ENCODE data around the gene CPED1.

CPED1 gene

DNA sequence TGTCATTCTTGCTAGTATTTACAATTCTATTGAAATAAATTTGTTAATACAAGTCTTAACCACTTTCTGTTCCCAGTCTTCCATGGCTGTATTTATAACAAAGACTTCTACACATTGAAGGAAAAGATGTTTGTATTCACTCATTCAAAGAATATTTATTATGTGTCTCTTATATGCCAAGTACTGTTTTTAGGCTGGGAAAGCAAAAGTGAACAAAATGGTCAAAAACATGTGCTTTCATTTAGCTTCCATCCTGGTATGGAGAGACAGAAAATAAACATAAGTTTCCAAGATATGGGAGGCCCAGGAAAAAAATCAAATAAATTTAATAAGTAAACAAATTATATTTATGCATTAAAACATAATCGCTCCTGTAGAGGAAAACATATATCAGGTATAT, 22.9 kb downstream of the CPED1 start:
- no peak for DNase-seq (ENCODE audit: extremely low read depth, low read depth)
- TF ChIP-seq, protein P1, sequence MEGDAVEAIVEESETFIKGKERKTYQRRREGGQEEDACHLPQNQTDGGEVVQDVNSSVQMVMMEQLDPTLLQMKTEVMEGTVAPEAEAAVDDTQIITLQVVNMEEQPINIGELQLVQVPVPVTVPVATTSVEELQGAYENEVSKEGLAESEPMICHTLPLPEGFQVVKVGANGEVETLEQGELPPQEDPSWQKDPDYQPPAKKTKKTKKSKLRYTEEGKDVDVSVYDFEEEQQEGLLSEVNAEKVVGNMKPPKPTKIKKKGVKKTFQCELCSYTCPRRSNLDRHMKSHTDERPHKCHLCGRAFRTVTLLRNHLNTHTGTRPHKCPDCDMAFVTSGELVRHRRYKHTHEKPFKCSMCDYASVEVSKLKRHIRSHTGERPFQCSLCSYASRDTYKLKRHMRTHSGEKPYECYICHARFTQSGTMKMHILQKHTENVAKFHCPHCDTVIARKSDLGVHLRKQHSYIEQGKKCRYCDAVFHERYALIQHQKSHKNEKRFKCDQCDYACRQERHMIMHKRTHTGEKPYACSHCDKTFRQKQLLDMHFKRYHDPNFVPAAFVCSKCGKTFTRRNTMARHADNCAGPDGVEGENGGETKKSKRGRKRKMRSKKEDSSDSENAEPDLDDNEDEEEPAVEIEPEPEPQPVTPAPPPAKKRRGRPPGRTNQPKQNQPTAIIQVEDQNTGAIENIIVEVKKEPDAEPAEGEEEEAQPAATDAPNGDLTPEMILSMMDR (IDR thresholded peaks at IDR 0.05; ENCODE audit: low read depth, low read length), result no peak

DNA sequence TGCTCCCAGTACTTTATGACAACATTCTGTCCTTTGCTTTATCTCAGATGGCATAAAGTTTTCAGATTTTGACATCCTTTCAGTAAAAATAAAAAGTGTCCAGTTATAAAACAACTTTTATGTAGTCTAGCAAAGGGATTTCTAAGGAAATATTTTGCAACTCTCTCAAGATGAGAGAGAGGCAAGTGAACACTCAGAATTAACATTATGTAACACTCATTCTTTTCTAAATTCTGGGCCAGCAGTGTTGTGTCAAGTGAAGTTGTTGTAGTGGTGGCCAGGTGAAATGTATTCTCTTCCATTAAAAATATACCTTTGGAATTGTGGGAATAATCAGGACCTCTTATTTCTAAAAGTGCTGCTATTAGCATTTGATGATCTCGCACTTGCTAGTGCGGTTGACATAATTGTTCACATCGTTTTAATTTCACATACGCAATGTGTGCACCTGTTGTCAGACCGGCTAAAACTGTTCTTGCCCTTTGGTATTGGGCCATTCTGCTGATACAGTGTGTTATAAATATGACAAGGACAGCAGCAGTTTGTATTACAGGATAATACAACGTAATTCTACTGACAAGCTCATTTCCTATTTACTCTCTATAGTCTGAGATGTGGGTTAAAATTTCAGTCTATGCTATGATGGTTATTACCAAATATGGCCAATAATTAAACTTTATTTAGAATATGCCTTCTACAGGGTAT, 23.8 kb downstream of the CPED1 start:
- TF ChIP-seq, protein P1 (IDR thresholded peaks at IDR 0.05; ENCODE audit: low read depth, low read length), result no peak
- no peak for DNase-seq (ENCODE audit: extremely low read depth, low read depth)

DNA sequence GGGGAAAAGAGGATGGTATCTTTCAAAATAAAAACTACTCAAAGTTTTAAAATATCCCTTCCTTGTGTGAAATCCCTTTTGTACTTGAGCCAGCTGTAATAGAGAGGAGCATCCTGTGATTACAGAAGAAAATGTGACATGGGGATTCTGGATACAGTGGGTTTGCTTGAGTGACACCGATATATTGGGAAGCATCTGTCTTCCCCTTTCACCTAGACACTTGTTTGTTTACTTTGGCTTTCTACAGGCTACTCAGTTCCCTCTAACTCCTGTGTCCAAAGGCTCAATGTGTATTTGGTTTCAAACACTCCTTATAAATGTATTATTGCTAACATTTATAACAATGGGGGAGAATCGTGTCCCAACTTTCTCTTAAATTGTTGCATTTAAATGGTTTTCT, 24.4 kb downstream of the CPED1 start:
- TF ChIP-seq, protein P1 (IDR thresholded peaks at IDR 0.05; ENCODE audit: low read depth, low read length), result no peak
- DNase-seq (ENCODE audit: extremely low read depth, low read depth), result no peak

DNA sequence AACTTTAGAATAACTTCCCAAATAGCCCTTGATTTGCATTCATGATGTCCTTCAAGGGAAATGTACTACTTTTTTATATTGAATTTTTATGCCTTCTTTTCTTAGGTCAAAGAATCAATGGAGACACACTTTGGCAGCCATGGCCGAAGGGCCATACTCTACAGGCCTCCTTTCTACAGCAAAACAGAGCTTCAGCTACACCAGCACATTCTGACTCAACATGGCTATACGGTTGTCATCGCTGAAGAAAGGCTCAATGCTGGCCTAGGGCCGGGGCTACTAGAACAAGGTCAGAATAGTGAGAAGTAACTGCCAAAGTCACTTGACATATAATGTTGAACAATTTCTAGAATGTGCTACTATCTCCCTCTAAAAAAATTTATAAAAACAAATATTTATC, 27.0 kb downstream of the CPED1 start:
- TF ChIP-seq, protein P1 (IDR thresholded peaks at IDR 0.05; ENCODE audit: low read depth, low read length), result no peak
- DNase-seq (ENCODE audit: extremely low read depth, low read depth), result no peak

DNA sequence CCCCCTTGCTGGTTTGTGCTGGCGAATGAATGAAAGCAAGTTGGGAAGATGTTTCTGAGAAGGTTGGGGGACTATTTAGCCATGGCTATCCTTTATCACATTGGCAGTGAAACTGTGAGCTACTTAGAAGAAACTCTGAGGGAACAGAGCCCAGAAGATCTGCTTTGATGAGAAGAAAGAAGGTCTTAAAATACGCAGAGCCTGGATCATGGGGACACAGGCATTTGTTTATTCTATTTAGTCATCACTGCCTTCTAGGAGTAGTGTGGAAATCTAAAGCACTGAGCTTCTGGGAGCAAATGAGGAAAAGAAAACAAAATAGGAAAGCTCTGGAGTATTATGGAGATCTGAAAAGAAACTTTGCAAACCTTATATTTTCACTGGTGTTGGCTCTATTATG, 28.5 kb downstream of the CPED1 start:
- TF ChIP-seq, protein P1 (IDR thresholded peaks at IDR 0.05; ENCODE audit: low read depth, low read length), result no peak
- no peak for DNase-seq (ENCODE audit: extremely low read depth, low read depth)

DNA sequence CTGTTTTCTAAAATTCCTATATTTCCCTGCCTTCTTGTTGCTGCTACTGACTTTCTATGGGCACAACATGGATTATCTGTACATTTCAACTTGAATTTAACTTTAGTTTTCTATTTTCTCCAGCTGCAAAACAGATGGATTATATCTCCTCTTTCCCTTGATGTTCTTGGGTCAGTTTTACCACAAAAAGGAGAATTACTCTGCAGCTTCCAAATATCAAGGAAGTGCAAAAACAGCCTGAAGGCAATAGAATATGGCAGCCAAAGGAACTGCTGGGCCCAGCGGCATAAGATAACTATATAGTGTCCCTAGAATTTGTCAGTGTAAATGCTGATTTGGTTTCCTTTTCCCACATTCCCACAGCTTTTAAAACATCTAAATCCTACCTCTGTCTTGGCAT, 29.1 kb downstream of the CPED1 start:
- DNase-seq (ENCODE audit: extremely low read depth, low read depth), result no peak
- TF ChIP-seq, protein P1 (IDR thresholded peaks at IDR 0.05; ENCODE audit: low read depth, low read length), result no peak

DNA sequence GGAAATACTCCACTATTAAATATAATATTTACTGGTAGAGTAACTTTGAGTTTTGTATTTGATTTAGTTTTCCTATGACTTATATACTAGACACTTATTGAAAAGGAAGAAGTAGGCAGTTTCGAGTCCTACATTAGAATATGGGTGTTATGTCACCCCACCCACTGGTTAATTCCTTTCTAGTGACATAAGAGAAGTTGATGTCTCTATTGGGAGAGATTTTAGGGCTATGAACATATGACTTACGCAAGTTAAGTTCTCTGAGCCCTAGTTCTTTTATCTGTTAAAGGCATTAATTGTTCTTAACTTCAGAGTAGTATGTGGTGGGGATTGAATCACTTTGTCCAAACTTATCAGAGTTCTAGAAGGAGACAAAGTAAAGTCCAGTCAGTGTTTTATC, 30.5 kb downstream of the CPED1 start:
- TF ChIP-seq, protein P1 (IDR thresholded peaks at IDR 0.05; ENCODE audit: low read depth, low read length), result no peak
- no peak for DNase-seq (ENCODE audit: extremely low read depth, low read depth)

Measured in AG09319 (cell line).